Measurements from ENCODE around the gene ZNF771. TPM values are rescaled to one million over a fixed set of nuclear protein-coding genes. Genes with fewer than 3 reads are reported as not detected.

The ZNF771 gene
- total RNA-seq, 1 experiment from 2014 or later: 11.0 TPM

- TF ChIP-seq JUND (IDR thresholded peaks at IDR 0.05): no peak
- TF ChIP-seq POLR2AphosphoS5 (IDR thresholded peaks at IDR 0.05; ENCODE audit: low read depth, low read length): no peak
- no peak for TF ChIP-seq MAX (IDR thresholded peaks at IDR 0.05)
- no peak for TF ChIP-seq POLR2A (IDR thresholded peaks at IDR 0.05; ENCODE audit: borderline replicate concordance, extremely low read depth, insufficient read depth, insufficient read length)
- no peak for TF ChIP-seq RAD21 (IDR thresholded peaks at IDR 0.05; ENCODE audit: low read depth)
Observed at GRCh38 chr16:30398661-30399434, 8.6 kb upstream of the ZNF771 start (continued).

GRCh38 chr16:30399435-30400186 is 7.8 kb upstream of the ZNF771 start:
- Histone ChIP-seq H3K4me2 (ENCODE audit: low read length) (peak overlapping the region; percentile 80), H3K9me3 (ENCODE audit: control insufficient read depth in 1 of 2, insufficient read depth in 1 of 2, low read depth in 1 of 2, low read length in 2 of 2) (no peaks in the 10 kb centered on the region), H3K79me2 (ENCODE audit: insufficient read depth, low read length) (peaks cover 25% of the 10 kb centered on the region), H3K9me2 (ENCODE audit: insufficient read depth) (no peaks in the 10 kb centered on the region), H4K20me1 (ENCODE audit: insufficient read depth) (no peaks in the 10 kb centered on the region), H2AFZ (ENCODE audit: low read depth, low read length, poor library complexity, severe bottlenecking) (no peak overlapping the region), H3K4me1 (ENCODE audit: control insufficient read depth in 1 of 2, insufficient read depth in 2 of 2, low read length in 2 of 2) (peaks cover 28 to 51% of the 10 kb centered on the region in 2 experiments), H3K27ac (ENCODE audit: low read depth, low read length) (peak overlapping the region; percentile 72), H3K9ac (ENCODE audit: low read length) (peak overlapping the region; percentile 70), H3K27me3 (ENCODE audit: insufficient read depth, low read length) (no peaks in the 10 kb centered on the region), H3K36me3 (ENCODE audit: control insufficient read depth in 1 of 2, insufficient read depth in 2 of 2, low read length in 2 of 2) (peaks cover 2 to 18% of the 10 kb centered on the region in 2 experiments; a peak in 3 of 4 replicates), H3K4me3 (replicated peaks in 1 of 2; ENCODE audit: low read depth in 1 of 2, low read length in 2 of 2) (peak overlapping the region; percentile 52 to 57)
- BruUV-seq (replicated peaks): no TSS peak
- ChIA-PET CTCF (interaction anchor here (1.3 kb wide), 1 partner anchor 10 kb away, joined by 4 read pairs; no protein-coding TSS in a partner anchor), POLR2A (interaction anchor here (2.0 kb wide), 1 partner anchor 29 kb away, joined by 7 read pairs; the partner anchor contains the start of gene TBC1D10B), RAD21 (ENCODE audit: low non-redundant PET in 1 of 2, low total read pairs in 2 of 2, uncharacterized antibody in 2 of 2, unreplicated experiment in 2 of 2) (interaction anchor here in 1 of 2 experiments (0.9 kb wide), 1 partner anchor 10 kb away, joined by 3 read pairs; no protein-coding TSS in a partner anchor)
- DNase-seq (ENCODE audit: low read depth, low spot score) (no peak), ATAC-seq (no peak)
- intact Hi-C loops (cut with micrococcal nuclease): no loop called here
- TF ChIP-seq POLR2A (IDR thresholded peaks at IDR 0.05; ENCODE audit: borderline replicate concordance, extremely low read depth, insufficient read depth, insufficient read length): peak; percentile 24
- no peak for TF ChIP-seq ZBTB33 (IDR thresholded peaks at IDR 0.05; ENCODE audit: extremely low read depth, insufficient replicate concordance, low read length)
